HG03575 (cell line): ENCODE measurements around the gene NAXD.
"Not testable (repeated sequence)": the region's sequence is repeated elsewhere in the genome, so short reads cannot be mapped to it uniquely, and the experiment has no call there.

Experiments used
- ATAC-seq: cut with Tn5 transposase; IDR thresholded peaks from one replicate; pipeline ENCODE4 v1.9.1; 2021; ENCODE audit not compliant: unreplicated experiment, insufficient number of reproducible peaks, low FRiP score; ENCODE audit errors: extremely low read depth

NAXD gene

DNA sequence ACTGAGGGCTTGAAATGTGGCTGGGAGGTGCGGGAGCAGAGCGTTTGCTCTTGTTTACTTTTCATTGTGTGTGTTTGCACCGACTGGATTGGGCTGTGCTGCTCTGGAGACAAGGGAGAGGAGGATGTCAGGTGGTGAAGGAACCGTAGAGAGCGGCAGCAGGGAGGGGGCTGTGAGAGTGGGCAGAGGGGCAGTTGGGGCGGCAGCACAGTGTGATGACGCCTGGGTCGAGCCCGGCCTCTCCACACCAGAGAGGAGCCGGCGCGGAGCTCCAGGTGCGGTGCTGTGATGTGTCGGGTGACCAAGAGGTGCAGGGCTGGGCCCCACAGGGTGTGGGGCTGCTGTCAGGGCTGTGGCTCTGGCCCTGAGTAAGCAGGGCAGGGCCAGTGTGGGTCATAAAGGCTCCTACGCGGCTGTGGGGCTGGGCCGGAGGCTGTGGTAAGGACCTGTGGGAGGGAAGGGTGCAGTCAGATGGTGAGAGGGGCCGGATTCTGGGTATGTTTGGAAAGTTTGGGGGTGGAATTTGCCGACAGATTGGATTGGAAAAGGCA, 10.5 kb downstream of the NAXD start:
- no peak for ATAC-seq

DNA sequence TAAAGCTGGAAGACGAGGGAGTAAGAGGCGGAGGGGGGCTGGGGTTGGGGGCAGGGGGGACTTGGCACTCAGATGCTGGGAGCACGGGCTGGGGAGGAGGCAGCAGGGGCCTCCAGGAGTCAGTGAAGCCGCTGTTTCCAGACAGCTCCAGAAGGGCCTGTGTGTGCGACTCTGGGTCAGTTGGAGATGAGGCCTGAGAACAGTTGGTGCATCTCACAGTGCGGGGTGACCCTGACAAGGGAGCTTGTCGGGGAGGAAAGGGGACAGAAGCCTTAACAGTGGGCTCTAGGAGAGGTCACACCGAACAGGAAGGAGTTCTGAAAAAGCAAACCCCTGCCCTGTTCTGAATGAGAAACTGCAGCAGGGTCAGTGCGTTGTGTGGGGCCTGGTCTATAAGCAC, 11.2 kb downstream of the NAXD start:
- no peak for ATAC-seq

DNA sequence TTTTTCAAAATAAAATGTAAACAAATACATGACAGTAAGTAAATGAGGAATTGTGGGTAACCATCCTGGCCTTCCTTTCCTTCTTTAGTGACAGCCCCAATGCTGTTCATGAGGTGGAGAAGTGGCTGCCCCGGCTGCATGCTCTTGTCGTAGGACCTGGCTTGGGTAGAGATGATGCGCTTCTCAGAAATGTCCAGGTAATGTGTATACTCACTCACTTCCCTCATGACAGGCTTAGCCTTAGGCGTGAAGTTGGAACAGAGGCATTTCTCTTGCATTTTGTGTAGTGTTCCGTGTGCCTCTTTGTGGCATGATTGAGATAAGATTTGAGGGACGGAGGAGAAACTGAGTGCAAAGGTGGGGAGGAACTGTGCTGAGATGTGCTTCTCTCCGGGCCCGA, 12.0 kb downstream of the NAXD start:
- no peak for ATAC-seq

DNA sequence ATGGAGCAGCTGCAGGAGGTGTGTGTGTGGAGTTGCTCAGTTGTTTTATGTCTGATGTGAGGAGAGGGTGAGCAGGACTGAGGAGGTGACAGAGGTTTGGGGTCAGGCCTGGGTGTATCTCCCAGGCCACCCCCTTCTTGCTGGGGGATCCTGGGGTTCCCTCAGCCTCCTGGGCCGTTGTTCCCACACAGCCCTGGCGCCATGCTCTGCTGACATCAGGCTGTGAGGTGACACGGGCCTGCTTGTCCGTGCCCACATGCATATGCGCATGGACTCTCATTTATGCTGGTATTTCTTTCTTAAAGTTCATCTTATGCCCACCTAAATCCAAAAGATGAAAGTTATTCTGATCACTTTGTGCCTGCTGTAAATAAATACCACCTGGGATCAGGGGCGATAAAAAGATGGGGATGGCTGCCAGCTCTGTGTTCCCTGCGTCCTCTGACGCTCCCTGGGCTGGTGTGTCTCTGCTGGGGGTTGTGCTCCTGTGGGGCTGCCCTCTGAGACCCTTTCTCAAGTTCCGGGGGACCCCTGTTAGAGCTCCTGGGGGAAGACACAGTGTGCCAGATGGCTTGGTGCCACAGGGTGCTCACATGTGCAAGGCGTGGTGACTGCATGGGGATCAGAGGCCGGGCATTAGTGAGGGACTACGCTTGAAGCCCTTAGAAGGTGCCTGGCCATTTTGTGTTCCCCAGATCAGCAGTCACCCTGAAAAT, 12.6 kb downstream of the NAXD start:
- no peak for ATAC-seq

DNA sequence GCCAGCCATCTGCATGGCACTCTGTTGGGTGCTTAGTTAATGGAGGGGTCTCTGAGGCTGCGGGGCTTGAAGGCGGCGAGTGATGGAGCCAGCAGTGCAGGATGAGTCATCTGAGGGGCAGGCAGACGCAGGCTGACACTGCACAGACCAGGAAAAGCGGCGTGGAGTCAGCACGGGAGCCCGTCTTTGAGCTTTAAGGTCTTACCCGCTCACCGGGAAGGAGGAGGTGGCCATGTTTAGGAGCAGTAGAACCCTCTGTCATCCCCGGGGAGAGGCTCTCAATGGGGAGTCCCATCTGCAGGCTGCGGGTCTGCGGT, 13.1 kb downstream of the NAXD start:
- no peak for ATAC-seq

DNA sequence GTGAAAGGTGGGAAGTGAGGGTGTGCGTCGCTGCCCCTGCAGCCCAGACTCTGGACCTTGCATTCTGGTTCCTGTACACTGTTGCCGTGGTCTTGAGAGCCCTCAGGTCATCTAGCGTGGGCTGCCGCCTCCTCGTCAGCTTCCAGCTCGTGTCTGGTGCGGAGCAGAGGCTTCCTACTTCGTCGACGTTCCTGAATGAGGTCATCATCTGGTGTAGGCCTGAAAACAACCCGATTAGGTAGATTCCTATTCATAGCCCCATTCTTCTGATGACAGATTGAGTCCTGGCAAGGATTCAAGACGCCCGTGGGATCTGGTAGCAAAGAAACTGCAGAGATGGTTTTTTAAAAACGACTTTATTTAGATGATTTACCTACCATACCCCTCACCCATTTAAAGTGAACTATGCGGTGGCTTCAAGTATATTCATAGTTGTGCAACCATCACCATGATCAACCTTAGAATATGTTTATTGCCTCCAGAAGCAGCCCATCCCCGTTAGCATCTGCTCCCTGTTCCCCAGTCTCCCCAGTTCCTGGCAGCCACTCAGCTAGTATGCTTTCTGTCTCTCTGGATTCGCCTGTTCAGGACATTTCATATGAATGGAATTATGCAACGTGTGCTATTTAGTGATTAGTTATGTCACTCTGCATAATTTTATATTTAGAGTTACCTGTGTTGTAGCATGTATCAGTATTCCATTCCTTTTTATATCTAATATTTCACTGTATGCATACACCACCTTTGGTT, 13.8 kb downstream of the NAXD start:
- ATAC-seq, result no peak

DNA sequence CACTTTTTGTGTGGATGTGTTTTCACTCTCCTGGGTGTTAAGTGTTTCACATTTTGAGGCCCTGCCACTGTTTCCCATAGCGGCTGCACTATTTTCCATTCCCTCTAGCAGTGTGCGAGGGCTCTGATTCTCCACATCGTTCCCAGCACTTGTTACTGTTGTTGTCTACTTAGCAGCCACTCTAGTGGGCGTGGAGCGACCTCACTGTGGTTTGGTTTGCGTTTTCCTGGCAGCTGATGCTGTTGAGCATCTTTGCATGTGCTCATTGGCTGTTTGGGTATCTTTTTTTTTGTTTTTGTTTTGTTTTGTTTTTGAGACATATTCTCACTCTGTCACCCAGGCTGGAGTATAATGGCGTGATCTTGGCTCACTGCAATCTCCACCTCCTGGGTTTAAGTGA, 14.4 kb downstream of the NAXD start:
- no peak for ATAC-seq

DNA sequence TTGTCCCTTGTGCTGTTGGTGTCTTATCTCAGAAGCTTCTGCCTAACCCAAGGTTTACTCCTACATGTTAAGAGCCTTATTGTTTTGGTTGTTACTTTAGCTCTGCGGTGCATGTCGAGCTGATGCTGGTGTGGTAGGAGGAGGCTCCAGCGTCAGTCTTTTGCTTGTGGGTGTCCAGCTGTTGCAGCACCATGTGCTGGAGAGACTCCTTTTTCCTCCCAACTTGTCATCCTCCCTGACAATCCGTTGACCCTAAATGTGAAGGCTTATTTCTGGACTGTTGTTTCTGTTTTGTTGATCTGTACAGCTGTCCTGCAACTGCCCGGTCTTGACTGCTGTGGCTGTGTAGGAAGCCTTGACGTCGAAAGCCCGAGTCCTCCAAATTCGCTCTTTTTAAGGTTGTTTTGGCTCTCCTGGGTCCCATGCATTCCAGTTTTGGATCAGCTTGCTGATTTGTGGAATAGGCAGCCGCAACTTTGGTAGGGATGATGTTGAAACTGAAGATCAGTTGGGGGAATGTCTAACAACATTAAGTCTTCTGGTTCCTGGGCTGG, 15.3 kb downstream of the NAXD start:
- ATAC-seq, result no peak

DNA sequence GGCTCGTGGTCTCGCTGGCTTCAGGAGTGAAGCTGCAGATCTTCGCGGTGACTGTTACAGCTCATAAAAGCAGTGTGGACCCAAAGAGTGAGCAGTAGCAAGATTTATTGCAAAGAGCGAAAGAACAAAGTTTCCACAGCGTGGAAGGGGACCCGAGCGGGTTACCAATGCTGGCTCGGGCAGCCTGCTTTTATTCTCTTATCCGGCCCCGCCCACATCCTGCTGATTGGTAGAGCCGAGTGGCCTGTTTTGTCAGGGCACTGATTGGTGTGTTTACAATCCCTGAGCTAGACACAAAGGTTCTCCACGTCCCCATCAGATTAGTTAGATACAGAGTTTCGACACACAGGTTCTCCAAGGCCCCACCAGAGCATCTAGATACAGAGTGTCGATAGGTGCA, 16.9 kb downstream of the NAXD start:
- ATAC-seq, result not testable (repeated sequence)

DNA sequence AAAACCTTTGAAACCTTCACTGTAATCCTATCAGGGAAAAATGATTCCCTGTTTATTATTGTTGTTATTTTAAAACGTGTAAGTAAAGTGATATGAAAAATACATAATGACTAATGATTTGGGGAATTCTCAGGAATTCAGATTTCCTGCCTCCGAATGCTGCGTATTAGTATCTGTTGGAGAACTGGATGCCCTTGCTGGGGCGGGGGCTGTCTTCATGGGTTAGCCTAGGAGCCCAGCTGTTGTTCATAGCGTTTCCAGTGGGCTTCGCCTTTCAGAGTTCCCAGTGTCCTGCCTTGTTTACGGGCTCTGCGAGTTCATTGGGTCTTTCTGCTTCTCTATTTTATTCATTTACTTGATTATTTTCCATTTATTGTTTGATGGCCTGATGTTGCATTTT, 18.4 kb downstream of the NAXD start:
- ATAC-seq, result no peak

DNA sequence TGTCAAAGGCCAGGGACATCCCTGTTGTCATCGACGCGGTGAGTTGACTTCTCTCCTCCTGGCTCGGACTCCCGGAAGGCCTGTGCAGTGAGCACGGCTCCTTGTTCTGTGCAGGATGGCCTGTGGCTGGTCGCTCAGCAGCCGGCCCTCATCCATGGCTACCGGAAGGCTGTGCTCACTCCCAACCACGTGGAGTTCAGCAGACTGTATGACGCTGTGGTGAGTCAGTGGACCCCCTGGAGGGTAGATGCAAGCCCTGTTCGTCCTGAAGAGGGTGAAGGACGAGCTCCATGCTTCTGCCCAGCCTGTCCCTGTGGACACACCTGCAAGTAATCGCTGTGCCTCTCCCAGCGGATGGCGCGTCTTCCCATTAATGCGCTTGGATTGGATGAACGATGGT, 19.2 kb downstream of the NAXD start:
- no peak for ATAC-seq

DNA sequence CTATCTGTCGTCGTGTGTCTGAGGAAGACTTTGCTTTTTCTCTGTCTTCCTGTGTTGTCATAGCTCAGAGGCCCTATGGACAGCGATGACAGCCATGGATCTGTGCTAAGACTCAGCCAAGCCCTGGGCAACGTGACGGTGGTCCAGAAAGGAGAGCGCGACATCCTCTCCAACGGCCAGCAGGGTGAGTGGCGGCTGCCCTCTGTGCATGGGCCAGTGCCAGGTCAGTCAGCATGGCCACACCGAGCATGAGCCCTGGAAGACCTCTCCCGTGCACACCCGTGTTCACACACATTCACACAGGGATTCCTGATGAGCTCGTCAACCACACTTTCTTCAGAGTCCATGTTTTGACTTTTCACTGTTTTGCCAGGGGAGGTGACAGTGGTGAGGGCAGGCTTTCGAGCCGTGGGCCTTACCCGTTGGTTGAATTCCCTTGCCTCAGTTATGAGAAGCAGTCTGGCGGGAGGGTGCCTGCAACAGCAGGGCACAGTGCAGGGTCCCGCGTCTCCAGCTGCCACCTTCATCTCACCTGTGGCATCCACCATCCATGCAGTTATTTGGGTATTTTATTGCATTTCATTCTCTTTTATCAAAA, 20.2 kb downstream of the NAXD start:
- ATAC-seq, result no peak

DNA sequence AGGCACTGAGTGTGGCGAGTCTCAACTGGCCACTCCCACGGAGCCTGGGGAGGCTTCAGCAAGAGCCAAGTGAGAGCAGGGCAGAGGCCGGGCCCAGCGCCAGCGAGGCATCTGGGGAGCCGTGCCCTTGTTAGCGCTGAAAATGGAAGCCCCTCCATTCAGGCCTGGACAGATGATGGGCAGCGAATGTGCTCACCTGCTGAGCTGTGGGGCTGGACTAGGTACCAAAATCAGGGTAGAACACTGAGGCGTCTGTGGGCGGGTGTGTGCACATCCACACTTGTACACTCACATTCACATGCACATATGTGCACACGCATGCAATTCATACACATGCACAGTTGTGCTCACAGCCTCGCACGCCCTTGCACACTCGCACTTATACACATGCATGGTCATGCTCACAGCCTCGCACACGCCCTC, 20.7 kb downstream of the NAXD start:
- no peak for ATAC-seq

DNA sequence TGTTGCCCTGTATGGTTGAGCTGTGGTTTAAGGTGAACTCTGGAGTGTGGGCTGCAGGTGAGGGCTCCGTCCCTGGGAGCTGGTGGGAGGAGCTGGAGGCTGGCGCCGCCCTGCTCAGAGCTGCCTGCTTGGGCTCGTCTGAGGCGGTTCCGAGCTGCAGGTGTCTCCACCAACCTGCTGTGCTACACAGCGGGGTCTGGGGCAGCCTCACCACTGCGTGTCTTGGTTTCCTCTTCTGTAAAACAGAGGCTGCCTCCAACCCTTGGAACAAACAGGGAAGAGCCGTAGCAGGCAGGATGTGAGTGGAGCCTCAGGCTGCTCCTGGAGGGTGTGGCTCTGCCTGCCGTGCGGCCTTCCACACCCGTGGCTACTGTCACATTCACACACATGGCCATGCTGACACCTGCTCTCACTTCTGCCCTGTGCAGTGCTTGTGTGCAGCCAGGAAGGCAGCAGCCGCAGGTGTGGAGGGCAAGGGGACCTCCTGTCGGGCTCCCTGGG, 21.4 kb downstream of the NAXD start:
- no peak for ATAC-seq

DNA sequence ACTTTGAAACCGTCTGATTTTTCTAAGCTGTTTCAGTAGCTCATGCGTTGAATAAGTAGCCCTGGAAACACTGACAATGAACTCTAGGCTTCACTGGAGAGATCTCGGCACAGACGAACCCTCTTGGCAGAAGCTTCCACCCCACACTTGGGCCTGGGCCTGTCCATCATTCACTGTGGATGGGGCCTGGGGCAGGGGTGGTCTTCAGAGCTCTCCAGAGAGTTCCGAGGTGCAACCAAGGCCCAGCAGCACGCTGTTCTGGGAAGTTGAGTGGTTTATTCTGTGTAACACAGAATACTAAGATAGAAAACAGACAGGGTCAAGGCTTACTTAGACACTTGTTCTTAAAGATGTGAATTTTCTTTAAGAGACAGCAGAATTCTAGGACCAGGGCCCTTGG, 21.9 kb downstream of the NAXD start:
- no peak for ATAC-seq

DNA sequence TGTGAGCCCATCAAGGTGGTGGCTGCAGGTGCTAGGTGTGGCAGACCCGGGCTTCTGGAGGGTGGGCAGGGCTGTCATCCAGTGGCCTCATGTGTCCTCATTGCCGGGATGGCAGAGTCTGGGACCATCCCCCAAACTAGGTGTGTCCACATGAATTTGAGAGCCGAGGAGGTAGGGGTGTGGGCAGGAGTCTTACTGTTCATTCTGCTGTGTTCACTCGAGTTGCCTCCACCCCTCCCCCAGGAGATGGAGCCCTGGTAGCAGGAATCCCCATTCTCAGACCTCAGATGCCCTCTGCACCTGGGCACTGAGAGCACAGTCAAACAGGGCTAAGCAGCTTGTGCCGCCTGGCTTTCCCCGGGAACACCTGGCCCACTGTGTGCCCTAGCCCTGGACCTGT, 22.4 kb downstream of the NAXD start:
- ATAC-seq, result no peak

DNA sequence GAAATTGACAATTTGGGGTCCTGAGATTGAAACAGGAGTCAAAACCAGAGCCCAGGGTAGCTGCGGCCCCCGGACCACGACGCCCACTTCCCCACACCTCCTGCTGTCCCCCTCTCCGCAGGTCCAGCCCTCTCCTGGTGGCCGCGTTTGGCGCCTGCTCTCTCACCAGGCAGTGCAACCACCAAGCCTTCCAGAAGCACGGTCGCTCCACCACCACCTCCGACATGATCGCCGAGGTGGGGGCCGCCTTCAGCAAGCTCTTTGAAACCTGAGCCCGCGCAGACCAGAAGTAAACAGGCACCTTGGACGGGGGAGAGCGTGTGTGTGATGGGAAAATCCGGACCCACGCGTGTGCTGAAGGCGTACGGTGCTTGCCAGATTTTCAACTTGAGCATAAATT, 22.9 kb downstream of the NAXD start:
- no peak for ATAC-seq

DNA sequence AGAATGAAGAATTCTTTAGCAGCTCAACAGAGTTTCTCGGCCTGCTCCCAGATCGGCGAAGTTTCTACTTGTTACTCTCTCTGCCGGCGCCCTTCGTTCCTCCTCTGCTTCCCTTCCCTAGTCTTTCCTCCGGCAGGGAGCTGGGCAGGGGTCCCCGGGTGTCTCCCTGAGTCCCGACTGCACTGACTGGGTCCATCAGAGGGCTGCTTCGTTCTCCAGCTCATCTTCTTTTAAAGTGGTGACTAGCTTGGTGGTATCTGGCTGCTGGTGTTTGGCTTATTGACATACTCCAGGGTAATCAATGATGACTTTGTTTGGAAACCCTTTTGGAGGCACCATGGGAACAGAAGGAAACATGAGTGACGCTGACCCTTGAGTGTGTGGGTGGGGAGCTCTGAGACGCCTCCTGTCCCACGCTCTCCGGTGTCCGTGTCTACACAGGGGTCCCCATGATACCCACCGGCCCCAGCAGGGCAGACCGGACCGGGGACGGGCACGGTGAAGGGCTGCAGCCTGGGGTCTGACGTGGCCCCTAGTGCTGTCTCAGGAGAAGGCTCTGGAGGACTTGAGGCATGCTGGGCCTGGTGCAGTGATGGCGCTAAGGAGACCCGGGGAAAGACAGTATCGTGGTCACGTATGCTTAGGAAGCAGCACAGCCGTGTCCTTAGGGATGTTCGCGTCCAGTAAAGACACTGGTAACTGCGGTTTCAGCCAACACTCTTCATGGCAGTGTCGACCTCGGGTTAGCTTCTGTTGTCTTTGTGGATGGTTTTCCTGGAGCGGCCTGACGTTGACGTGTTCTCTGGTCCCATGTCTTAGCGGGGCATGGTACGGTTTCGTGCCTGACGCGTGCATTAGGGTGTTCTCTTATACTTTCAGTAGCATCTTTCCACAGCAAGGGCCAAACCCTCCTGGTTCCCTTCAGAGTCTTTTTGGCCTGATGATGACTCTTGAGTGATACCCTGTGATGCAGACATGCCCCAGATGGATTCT, 23.8 kb downstream of the NAXD start:
- ATAC-seq, result no peak

DNA sequence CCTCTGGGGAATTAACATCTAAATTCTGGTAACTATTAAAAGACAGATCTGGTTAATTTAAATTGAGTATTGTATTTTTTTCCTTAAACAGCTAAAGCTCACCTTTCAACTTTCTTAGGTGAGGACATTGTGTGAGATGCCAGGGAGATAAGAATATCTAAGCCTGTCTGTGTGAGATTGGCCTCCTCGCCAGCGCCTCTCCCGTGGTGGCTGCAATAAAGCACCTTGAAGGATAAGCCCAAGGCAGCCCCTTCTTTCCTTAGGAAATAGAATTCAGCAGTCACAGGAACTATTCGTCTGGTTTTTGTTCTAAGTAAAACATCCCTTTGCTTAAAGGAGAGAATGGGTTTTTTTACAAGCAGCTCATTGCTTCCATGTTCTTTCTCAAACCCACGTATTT, 24.6 kb downstream of the NAXD start:
- no peak for ATAC-seq
